ENCODE measurements around the gene AKAP9.
"Not testable (repeated sequence)": the region's sequence is repeated elsewhere in the genome, so short reads cannot be mapped to it uniquely, and the experiment has no call there.

The AKAP9 gene

GRCh38 chr7:91940572-91941341, at the start of gene AKAP9:
TSS of gene AKAP9 (plus strand) at chr7:91940862. CDS start at chr7:91941100, 238 bp downstream.
- DNase-seq, result peak; percentile 82 to 84

- DNase-seq, result no peak
These were observed 48.5 kb upstream of the AKAP9 start for GRCh38 chr7:91892099-91892705.

- no peak for DNase-seq
These were observed 47.8 kb upstream of the AKAP9 start for GRCh38 chr7:91892821-91893340.

- DNase-seq, result not testable (repeated sequence)
These were observed 47.0 kb upstream of the AKAP9 start for GRCh38 chr7:91893699-91894098.

GRCh38 chr7:91894781-91895480, 45.7 kb upstream of the AKAP9 start:
- no peak for DNase-seq

- no peak for DNase-seq
These were observed 42.2 kb upstream of the AKAP9 start for GRCh38 chr7:91898240-91898992.

GRCh38 chr7:91899563-91899962, 41.1 kb upstream of the AKAP9 start:
- DNase-seq, result no peak

- no peak for DNase-seq
These were observed 30.5 kb upstream of the AKAP9 start for GRCh38 chr7:91910171-91910570.

- DNase-seq, result no peak
These were observed 29.5 kb upstream of the AKAP9 start for GRCh38 chr7:91911121-91911520.

GRCh38 chr7:91912494-91912893, 28.2 kb upstream of the AKAP9 start:
- DNase-seq, result no peak

GRCh38 chr7:91913612-91914011, 27.1 kb upstream of the AKAP9 start:
- DNase-seq, result no peak

GRCh38 chr7:91915401-91916050, 25.1 kb upstream of the AKAP9 start:
- no peak for DNase-seq

- no peak for DNase-seq
These were observed 24.6 kb upstream of the AKAP9 start for GRCh38 chr7:91916051-91916440.

GRCh38 chr7:91918356-91918755, 22.3 kb upstream of the AKAP9 start:
- DNase-seq, result no peak

- DNase-seq, result no peak
These were observed 17.8 kb upstream of the AKAP9 start for GRCh38 chr7:91922857-91923256.

GRCh38 chr7:91927912-91928311, 12.8 kb upstream of the AKAP9 start:
- DNase-seq, result no peak

- no peak for DNase-seq
These were observed 11.2 kb upstream of the AKAP9 start for GRCh38 chr7:91929463-91929862.

GRCh38 chr7:91940171-91940570, 491 bp upstream of the AKAP9 start:
- peak; percentile 14 to 24 for DNase-seq

GRCh38 chr7:91941450-91941849, 788 bp downstream of the AKAP9 start:
- peak; percentile 11 to 12 for DNase-seq

GRCh38 chr7:91942312-91942711, 1.6 kb downstream of the AKAP9 start:
- no peak for DNase-seq

- not testable (repeated sequence) for DNase-seq
These were observed 4.3 kb downstream of the AKAP9 start for GRCh38 chr7:91944970-91945369.

GRCh38 chr7:91945476-91945875, 4.8 kb downstream of the AKAP9 start:
- DNase-seq, result no peak

Data from stimulated activated CD4-positive, alpha-beta T cell treated with anti-CD3 and anti-CD28 coated beads, Interleukin-2, amount 100 ng/mL, for 48 hours (primary cell).